Astrocyte of the spinal cord (primary cell): ENCODE results near the gene INSL4.

Experiments
- DNase-seq: peaks from one replicate; pipeline ENCODE4 v3.0.0; 2011; ENCODE audit warnings: low read depth, low spot score
- H3K4me3 ChIP-seq: 2 replicates; pipeline ENCODE4 v1.5.1; 2011; ENCODE audit warnings: low read depth, mild to moderate bottlenecking, low read length, moderate library complexity
- in situ Hi-C: cut with HindIII; loops from 2 replicates; pipeline ENCODE4 v1.10.0; 2017; ENCODE audit warnings: low sequenced_read_pairs
- TF ChIP-seq, protein P1 (sequence below): IDR thresholded peaks from 2 replicates; pipeline ENCODE4 v1.5.1; 2012; ENCODE audit warnings: low read depth, mild to moderate bottlenecking, low read length, inconsistent platforms

The INSL4 gene

DNA sequence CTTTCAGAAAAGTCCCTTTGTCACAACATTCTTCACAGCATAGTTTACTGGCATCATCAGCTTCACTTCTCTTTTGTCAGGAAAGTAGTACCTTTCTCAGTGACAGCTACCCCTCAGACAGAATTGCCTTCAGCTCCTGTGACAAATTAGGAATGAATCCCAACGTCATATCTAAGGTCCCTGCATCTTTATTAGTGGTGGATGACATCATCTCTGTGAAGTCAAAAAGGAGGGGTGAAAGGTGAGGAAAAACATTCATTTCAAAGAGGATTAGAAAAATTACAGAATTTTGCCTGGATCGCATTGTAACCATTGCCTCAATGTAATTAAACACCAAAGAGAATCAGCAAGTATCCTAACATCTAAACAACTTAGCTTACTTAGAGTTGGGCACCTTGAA, 37.9 kb upstream of the INSL4 start:
- TF ChIP-seq, protein P1, sequence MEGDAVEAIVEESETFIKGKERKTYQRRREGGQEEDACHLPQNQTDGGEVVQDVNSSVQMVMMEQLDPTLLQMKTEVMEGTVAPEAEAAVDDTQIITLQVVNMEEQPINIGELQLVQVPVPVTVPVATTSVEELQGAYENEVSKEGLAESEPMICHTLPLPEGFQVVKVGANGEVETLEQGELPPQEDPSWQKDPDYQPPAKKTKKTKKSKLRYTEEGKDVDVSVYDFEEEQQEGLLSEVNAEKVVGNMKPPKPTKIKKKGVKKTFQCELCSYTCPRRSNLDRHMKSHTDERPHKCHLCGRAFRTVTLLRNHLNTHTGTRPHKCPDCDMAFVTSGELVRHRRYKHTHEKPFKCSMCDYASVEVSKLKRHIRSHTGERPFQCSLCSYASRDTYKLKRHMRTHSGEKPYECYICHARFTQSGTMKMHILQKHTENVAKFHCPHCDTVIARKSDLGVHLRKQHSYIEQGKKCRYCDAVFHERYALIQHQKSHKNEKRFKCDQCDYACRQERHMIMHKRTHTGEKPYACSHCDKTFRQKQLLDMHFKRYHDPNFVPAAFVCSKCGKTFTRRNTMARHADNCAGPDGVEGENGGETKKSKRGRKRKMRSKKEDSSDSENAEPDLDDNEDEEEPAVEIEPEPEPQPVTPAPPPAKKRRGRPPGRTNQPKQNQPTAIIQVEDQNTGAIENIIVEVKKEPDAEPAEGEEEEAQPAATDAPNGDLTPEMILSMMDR = no peak
- in situ Hi-C loops = no loop called here
- H3K4me3 ChIP-seq = no peak overlapping the region
- no peak for DNase-seq

DNA sequence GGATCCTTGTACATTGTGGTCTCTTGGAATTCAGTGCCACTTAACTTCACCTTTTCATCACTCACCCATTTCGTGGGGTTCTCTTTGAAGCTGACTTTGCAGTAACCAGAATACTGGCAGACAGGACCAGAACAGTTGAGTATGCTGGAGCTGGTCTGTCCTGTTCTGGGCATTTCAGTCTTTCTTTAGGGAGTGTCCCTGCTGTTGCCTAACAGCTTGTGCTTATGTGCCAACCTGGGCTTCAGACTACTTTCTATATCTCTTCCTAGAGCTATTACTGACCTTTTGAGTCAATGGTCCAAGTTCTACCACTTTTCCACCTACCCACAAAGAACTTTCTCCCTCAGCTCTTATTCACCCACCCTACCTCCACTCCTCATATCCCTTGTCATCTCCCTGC, 35.8 kb upstream of the INSL4 start:
- TF ChIP-seq, protein P1 = no peak
- in situ Hi-C loops = no loop called here
- DNase-seq = no peak

DNA sequence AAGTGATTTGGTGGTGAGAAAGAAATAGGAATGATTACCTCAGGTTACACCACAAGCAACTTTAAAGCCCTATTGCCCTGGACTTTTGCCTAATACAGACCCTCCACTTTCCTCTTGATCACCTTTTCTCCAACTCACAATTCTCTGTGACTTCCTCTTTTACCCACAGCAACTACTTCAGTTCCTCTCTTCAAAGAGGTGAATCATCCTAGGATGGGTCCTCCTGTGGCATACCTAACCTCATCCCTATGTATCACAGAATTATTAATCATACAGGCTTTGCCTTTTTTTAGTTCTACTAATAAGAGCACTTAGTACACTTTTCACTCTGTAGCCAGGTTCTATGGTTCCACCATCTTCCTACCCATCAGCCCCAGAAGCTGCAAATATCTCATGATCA, 26.1 kb upstream of the INSL4 start:
- DNase-seq = no peak
- H3K4me3 ChIP-seq = no peak overlapping the region
- in situ Hi-C loops = no loop called here
- TF ChIP-seq, protein P1 = no peak

More for the DNA sequence above, 35.8 kb upstream of the INSL4 start:
- no peak overlapping the region for H3K4me3 ChIP-seq

DNA sequence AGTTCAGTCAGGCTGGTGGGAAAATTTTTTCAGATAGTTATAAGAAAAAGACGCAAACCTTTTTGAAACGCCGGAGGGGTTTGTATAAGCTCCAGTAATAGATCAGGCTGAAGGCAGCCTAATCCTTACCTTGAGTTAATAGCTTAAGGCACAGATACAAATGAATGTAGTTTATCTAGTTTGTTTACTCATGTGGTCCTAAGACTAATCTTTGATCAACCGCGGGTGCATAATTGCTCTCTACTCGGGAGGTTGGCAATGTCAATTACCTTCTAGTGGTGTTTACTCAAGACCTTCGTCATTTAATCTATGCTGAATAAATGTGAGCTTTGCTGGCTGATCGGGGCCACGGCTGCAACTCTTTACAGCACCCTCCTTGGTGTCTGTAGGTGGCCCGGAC, 665 bp upstream of the INSL4 start:
- in situ Hi-C loops = no loop called here
- no peak for DNase-seq
- no peak overlapping the region for H3K4me3 ChIP-seq
- TF ChIP-seq, protein P1 = no peak

DNA sequence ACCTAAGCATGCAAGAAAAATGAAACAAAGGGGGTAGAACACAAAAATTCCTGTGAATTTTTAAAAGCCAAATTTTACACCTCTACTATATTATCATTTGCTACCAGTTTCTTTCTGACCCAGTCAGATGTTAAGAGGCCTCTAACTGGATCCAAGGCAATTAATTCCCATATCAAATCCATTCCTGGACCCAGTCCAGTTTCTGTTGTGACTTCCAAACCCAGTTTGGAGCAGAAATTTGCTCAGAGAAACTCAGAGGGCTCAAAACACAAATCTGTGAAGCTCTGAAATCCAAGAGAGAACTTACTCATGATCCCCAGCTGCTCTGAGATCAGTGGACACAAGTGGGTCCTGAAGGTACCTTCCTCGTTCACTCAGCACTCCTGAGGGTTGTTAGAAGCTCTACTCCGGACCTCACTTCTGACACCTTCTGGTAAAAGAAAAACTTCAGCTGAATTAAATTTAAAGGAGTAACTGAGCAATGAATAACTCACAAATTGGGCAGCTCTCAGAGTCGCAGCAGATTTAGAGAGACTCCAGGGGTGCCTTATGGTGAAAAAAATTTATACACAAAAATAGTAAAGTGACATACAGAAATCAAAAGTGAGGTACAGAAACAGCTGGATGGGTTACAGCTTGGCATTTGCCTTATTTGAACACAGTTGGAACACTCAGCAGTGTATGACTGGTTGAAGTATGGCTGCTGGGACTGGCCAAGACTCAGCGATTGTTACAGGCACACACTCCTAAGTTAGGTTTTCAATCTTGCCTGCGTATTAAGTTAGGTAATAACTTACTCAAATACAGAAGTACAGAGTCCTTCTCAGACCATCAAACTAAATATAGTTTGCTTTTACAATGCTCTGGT, 32.4 kb downstream of the INSL4 start:
- in situ Hi-C loops = no loop called here
- H3K4me3 ChIP-seq = no peak overlapping the region
- DNase-seq = peak; percentile 9
- TF ChIP-seq, protein P1 = no peak

DNA sequence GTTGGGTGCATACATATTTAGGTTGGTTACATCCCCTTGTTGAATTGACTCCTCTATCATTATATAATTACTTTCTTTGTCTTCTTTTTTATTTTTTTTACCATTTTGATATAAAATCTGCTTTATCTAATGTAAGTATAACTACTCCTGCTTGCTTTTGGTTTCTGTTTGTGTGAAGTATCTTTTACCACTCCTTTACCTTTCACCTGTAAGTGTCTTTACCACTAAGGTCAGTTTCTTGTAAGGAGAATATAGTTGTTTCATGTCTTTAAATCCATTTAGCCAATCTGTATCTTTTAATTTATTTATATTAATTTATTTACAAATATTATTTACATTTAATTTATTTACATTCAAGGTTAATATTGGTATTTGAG, 33.0 kb downstream of the INSL4 start:
- in situ Hi-C loops = no loop called here
- DNase-seq = no peak
- H3K4me3 ChIP-seq = no peak overlapping the region
- TF ChIP-seq, protein P1 = no peak
